Panc1 (cell line): ENCODE measurements around the gene PDP2. TPM values are rescaled to one million over a fixed set of nuclear protein-coding genes. Genes with fewer than 3 reads are reported as not detected.

Experiments
- ATAC-seq: fragments of 200-7000 bp; cut with Tn5 transposase; 2 replicates; pipeline ENCODE4 v1.9.1; 2020; ENCODE audit warnings: mild to moderate bottlenecking, moderate library complexity
- BruUV-seq: library from RNA; stranded (reverse); fragments of 400-500 nt; replicated peaks from 2 replicates; lab custom pipeline; 2021; lab: Mats Ljungman, UMichigan
- CTCF ChIA-PET: fragments of 300-600 bp; sonication (Branson Sonifier 250); formaldehyde crosslinking; loops from one replicate; lab custom pipeline; 2022; ENCODE audit warnings: antibody characterized with exemption; lab: Charles Lee
- POLR2A ChIA-PET: fragments of 300-600 bp; sonication (Branson Sonifier 250); formaldehyde crosslinking; loops from one replicate; lab custom pipeline; 2022; ENCODE audit warnings: antibody characterized with exemption; lab: Charles Lee
- DNase-seq: peaks from one replicate; pipeline ENCODE4 v3.0.0-alpha.2; 2010; ENCODE audit warnings: low read depth, low spot score
- H3K27ac ChIP-seq: 2 replicates; pipeline ENCODE4 v1.5.1; 2011; ENCODE audit warnings: mild to moderate bottlenecking, low read length, inconsistent platforms
- H3K27me3 ChIP-seq: fragments of 200-500 bp; sonication (Bioruptor generic); 2 replicates; pipeline ENCODE4 v1.6.0; 2014; ENCODE audit warnings: low read length, inconsistent platforms; ENCODE audit not compliant: control insufficient read depth, insufficient read depth
- H3K36me3 ChIP-seq: fragments of 200-500 bp; sonication (Bioruptor generic); 2 replicates; pipeline ENCODE4 v1.5.1; 2014; ENCODE audit warnings: inconsistent platforms, mild to moderate bottlenecking, low read length, moderate library complexity; ENCODE audit not compliant: control insufficient read depth, insufficient read depth
- H3K4me1 ChIP-seq: 2 replicates; pipeline ENCODE4 v1.5.1; 2011; ENCODE audit warnings: inconsistent platforms, mild to moderate bottlenecking, low read length, moderate library complexity; ENCODE audit not compliant: control insufficient read depth, insufficient read depth
- H3K4me3 ChIP-seq, 2 experiments: 2 replicates each; pipeline ENCODE4 v1.5.1; 2011 to 2012; ENCODE audit warnings: low read depth in 2 of 2, low read length in 2 of 2, mild to moderate bottlenecking in 2 of 2, inconsistent platforms in 1 of 2, moderate library complexity in 1 of 2
- H3K9me3 ChIP-seq: fragments of 200-500 bp; sonication (Bioruptor generic); 2 replicates; pipeline ENCODE4 v1.5.1; 2014; ENCODE audit warnings: low read depth, mild to moderate bottlenecking, inconsistent platforms, low read length, moderate library complexity; ENCODE audit not compliant: control insufficient read depth, insufficient read depth
- CTCF ChIP-seq: fragments of 450-650 bp; IDR thresholded peaks from 2 replicates; pipeline ENCODE4 v1.5.1; 2017; ENCODE audit warnings: mild to moderate bottlenecking
- POLR2AphosphoS5 ChIP-seq: IDR thresholded peaks from 2 replicates; pipeline ENCODE4 v1.6.1; 2012; ENCODE audit warnings: mild to moderate bottlenecking, low read depth, low read length, moderate library complexity
- REST ChIP-seq, 2 experiments: IDR thresholded peaks; 2 replicates each; pipeline ENCODE4 v1.6.1; 2011 to 2012; ENCODE audit warnings: low read depth in 2 of 2, control low read depth in 1 of 2, low read length in 1 of 2, mild to moderate bottlenecking in 1 of 2, moderate library complexity in 1 of 2; ENCODE audit not compliant: insufficient read depth in 1 of 2
- SIN3A ChIP-seq: IDR thresholded peaks from 2 replicates; pipeline ENCODE4 v1.6.1; 2012; ENCODE audit warnings: low read depth, mild to moderate bottlenecking, low read length, moderate library complexity, borderline replicate concordance; ENCODE audit not compliant: insufficient read depth
- TCF7L2 ChIP-seq: IDR thresholded peaks from 2 replicates; pipeline ENCODE4 v1.6.1; 2011; ENCODE audit warnings: mild to moderate bottlenecking, low read depth, low read length, inconsistent platforms
- in situ Hi-C: cut with HindIII; loops from 2 replicates; pipeline ENCODE4 v1.10.0; 2016; ENCODE audit warnings: low sequenced_read_pairs, low pct_unique_long_range_greater_than_20kb
- intact Hi-C: fragments of 100-400 bp; cut with micrococcal nuclease; formaldehyde crosslinking; loops from one replicate; pipeline ENCODE4 v1.10.0; 2022; ENCODE audit not compliant: unreplicated experiment
- total RNA-seq: library from RNA; stranded (reverse); gene quantifications from one replicate; pipeline ENCODE4 v1.2.1, GENCODE V29; 2021; ENCODE audit not compliant: unreplicated experiment

Gene PDP2
- total RNA-seq, 1 experiment from 2014 or later: 15.9 TPM

DNA sequence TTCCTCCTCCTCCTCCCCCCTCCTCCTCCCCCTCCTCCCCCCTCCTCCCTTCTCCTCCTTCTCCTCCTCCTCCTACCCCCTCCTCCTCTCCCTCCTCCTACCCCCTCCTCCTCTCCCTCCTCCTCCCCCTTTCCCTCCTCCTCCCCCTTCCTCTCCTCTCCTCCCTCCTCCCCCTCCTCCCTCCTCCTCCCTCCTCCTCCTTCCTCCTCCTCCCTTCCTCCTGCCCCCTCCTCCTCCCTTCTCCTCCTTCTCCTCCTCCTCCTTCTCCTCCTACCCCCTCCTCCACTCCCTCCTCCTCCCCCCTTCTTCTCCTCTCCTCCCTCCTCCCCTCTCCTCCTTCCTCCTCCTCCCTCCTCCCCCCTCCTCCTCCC lies 6.6 kb upstream of the PDP2 start:
- BruUV-seq: no TSS peak
- Histone ChIP-seq H3K36me3 (no peaks in the 10 kb centered on the region), H3K27me3 (no peaks in the 10 kb centered on the region), H3K4me1 (peaks cover 19% of the 10 kb centered on the region), H3K4me3 (no peak overlapping the region; a peak in 1 of 4 replicates), H3K27ac (peak overlapping the region; percentile 91; the same call in 1 of the 2 replicates), H3K9me3 (no peaks in the 10 kb centered on the region)
- CTCF ChIA-PET: interaction anchor here (0.5 to 1.5 kb wide), 4 partner anchors 15 to 234 kb away, joined by 3 to 11 read pairs (median 4); partner anchors contain the start of gene NAE1
- TF ChIP-seq SIN3A (no peak), POLR2AphosphoS5 (no peak), TCF7L2 (no peak), REST (IDR thresholded peaks at IDR 0.05; ENCODE audit: insufficient read depth in 1 of 2, low read depth in 2 of 2, low read length in 1 of 2) (no peak), CTCF (no peak)
- in situ Hi-C loops: no loop called here
- DNase-seq (no peak), ATAC-seq (no peak)
- POLR2A ChIA-PET: no interaction called here
- intact Hi-C loops: no loop called here

- peak; percentile 31; the same call in 1 of the 2 replicates for ATAC-seq
Observed at GRCh38 chr16:66874079-66874775, 6.1 kb upstream of the PDP2 start.

More at GRCh38 chr16:66874079-66874775, 6.1 kb upstream of the PDP2 start:
- ChIA-PET POLR2A (no interaction called here), CTCF (interaction anchor here (0.5 kb wide), 1 partner anchor 266 kb away, joined by 3 read pairs; no protein-coding TSS in a partner anchor)
- in situ Hi-C loops (no loop called here), intact Hi-C loops (no loop called here)
- Histone ChIP-seq H3K4me1 (peaks cover 19% of the 10 kb centered on the region), H3K9me3 (no peaks in the 10 kb centered on the region), H3K36me3 (no peaks in the 10 kb centered on the region), H3K27me3 (no peaks in the 10 kb centered on the region), H3K27ac (peak overlapping the region; percentile 91), H3K4me3 (peak overlapping the region in 1 of 2 experiments; percentile 14; a peak in 1 of 4 replicates)
- no peak for DNase-seq
- TF ChIP-seq CTCF (no peak), SIN3A (no peak), POLR2AphosphoS5 (no peak), REST (IDR thresholded peaks at IDR 0.05; ENCODE audit: insufficient read depth in 1 of 2, low read depth in 2 of 2, low read length in 1 of 2) (no peak), TCF7L2 (no peak)
- no TSS peak for BruUV-seq
